DOHH2 (cell line): ENCODE measurements around the gene CASZ1.

Experiments
- CTCF ChIP-seq: fragments of 200-600 bp; sonication (generic); IDR thresholded peaks from one replicate; pipeline ENCODE4 v1.5.1; 2014; ENCODE audit warnings: antibody characterized with exemption, mild to moderate bottlenecking, low read depth, low read length; ENCODE audit not compliant: poor library complexity, severe bottlenecking
- EZH2phosphoT487 ChIP-seq: fragments of 200-600 bp; sonication (generic); IDR thresholded peaks from 2 replicates; pipeline ENCODE4 v1.6.1; 2017; ENCODE audit warnings: borderline replicate concordance, mild to moderate bottlenecking, antibody characterized with exemption, low read length, moderate library complexity, mixed read lengths

GRCh38 chr1:10764296-10764798 lies 32.1 kb downstream of the CASZ1 start:
- TF ChIP-seq CTCF (no peak), EZH2phosphoT487 (no peak)
